GM18870 (cell line): Measurements from ENCODE around the gene TRAF3IP1.

Experiments used
- ATAC-seq: cut with Tn5 transposase; IDR thresholded peaks from one replicate; pipeline ENCODE4 v1.9.1; 2021; ENCODE audit warnings: moderate library complexity; ENCODE audit not compliant: unreplicated experiment

TRAF3IP1 gene

GRCh38 chr2:238378230-238379095, 58.1 kb downstream of the TRAF3IP1 start:
- no peak for ATAC-seq

GRCh38 chr2:238379096-238379810, 58.9 kb downstream of the TRAF3IP1 start:
- no peak for ATAC-seq

- ATAC-seq, result no peak
These were observed 60.0 kb downstream of the TRAF3IP1 start for GRCh38 chr2:238380336-238380735.

- ATAC-seq, result no peak
These were observed 60.5 kb downstream of the TRAF3IP1 start for GRCh38 chr2:238380785-238381184.

- no peak for ATAC-seq
These were observed 61.2 kb downstream of the TRAF3IP1 start for GRCh38 chr2:238381341-238382115.

- ATAC-seq, result no peak
These were observed 62.1 kb downstream of the TRAF3IP1 start for GRCh38 chr2:238382381-238382781.

GRCh38 chr2:238383135-238383534, 62.8 kb downstream of the TRAF3IP1 start:
- ATAC-seq, result no peak

- ATAC-seq, result no peak
These were observed 63.5 kb downstream of the TRAF3IP1 start for GRCh38 chr2:238383743-238384380.

- ATAC-seq, result no peak
These were observed 67.0 kb downstream of the TRAF3IP1 start for GRCh38 chr2:238387332-238387731.

- ATAC-seq, result no peak
These were observed 68.5 kb downstream of the TRAF3IP1 start for GRCh38 chr2:238388794-238389193.

GRCh38 chr2:238389988-238390589, 69.8 kb downstream of the TRAF3IP1 start:
- ATAC-seq, result no peak

GRCh38 chr2:238391042-238391689, 70.8 kb downstream of the TRAF3IP1 start:
- no peak for ATAC-seq

GRCh38 chr2:238396663-238397062, 76.3 kb downstream of the TRAF3IP1 start:
- no peak for ATAC-seq

- no peak for ATAC-seq
These were observed 77.0 kb downstream of the TRAF3IP1 start for GRCh38 chr2:238397356-238397755.

- ATAC-seq, result no peak
These were observed 78.3 kb downstream of the TRAF3IP1 start for GRCh38 chr2:238398577-238398976.

GRCh38 chr2:238399094-238399493, 78.8 kb downstream of the TRAF3IP1 start:
- no peak for ATAC-seq

GRCh38 chr2:238401551-238401950, 81.2 kb downstream of the TRAF3IP1 start:
- ATAC-seq, result no peak

GRCh38 chr2:238403632-238404405, 83.5 kb downstream of the TRAF3IP1 start:
- ATAC-seq, result no peak
